GM12878 (cell line): ENCODE measurements around the gene ABHD17A. TPM values are rescaled to one million over a fixed set of nuclear protein-coding genes. Genes with fewer than 3 reads are reported as not detected.
A peak's percentile ranks its signal among the peaks of the same experiment; 100 is the strongest.

Source experiments
- ATAC-seq: fragments of 200-7000 bp; cut with Tn5 transposase; 3 replicates; pipeline ENCODE4 v1.9.1; 2020; ENCODE audit warnings: mild to moderate bottlenecking, moderate library complexity
- BruUV-seq: library from RNA; stranded (reverse); fragments of 400-500 nt; replicated peaks from 2 replicates; lab custom pipeline; 2021; lab: Mats Ljungman, UMichigan
- CTCF ChIA-PET: fragments of 300-600 bp; sonication (Branson Sonifier 250); formaldehyde crosslinking; extraction: SDS; loops from one replicate; lab custom pipeline; 2021; ENCODE audit warnings: inconsistent platforms; lab: Yijun Ruan, JAX
- POLR2A ChIA-PET: fragments of 350-600 bp; formaldehyde crosslinking; extraction: SDS; loops from one replicate; lab custom pipeline; 2021; ENCODE audit warnings: inconsistent platforms; lab: Charles Lee
- RAD21 ChIA-PET: fragments of 300-600 bp; sonication (Branson Sonifier 250); formaldehyde crosslinking; loops from one replicate; lab custom pipeline; 2023; ENCODE audit warnings: antibody characterized with exemption; ENCODE audit not compliant: unreplicated experiment; lab: Charles Lee
- SMC1A ChIA-PET: fragments of 300-600 bp; sonication (Branson Sonifier 250); formaldehyde crosslinking; loops from one replicate; lab custom pipeline; 2023; ENCODE audit not compliant: unreplicated experiment, uncharacterized antibody; lab: Charles Lee
- DNase-seq: peaks from one replicate; pipeline ENCODE4 v3.0.0-alpha.2; 2011; ENCODE audit warnings: low read depth, low spot score
- FAIRE-seq: peaks from 3 replicates; lab custom pipeline; 2011; peaks lifted over from hg19 to GRCh38; lab: Jason Lieb, UNC
- H2AFZ ChIP-seq: 2 replicates; pipeline ENCODE4 v1.6.0; 2011; ENCODE audit warnings: low read depth, low read length, control low read depth; ENCODE audit not compliant: control insufficient read depth
- H3K27ac ChIP-seq: 2 replicates; pipeline ENCODE4 v1.5.1; 2011; ENCODE audit warnings: control low read depth; ENCODE audit not compliant: control insufficient read depth, insufficient read depth
- H3K27me3 ChIP-seq, 2 experiments: replicated peaks in 1 of 2; 2 replicates each; pipeline versions ENCODE4 v1.6.0 to v1.6.1; 2011; ENCODE audit warnings: low read length in 1 of 2; ENCODE audit not compliant: control insufficient read depth in 2 of 2, insufficient read depth in 2 of 2
- H3K36me3 ChIP-seq, 2 experiments: 2 replicates each; pipeline ENCODE4 v1.5.1; 2011; ENCODE audit warnings: low read length in 1 of 2; ENCODE audit not compliant: control insufficient read depth in 2 of 2, insufficient read depth in 2 of 2
- H3K4me1 ChIP-seq: 2 replicates; pipeline ENCODE4 v1.6.1; 2011; ENCODE audit warnings: mild to moderate bottlenecking, low read length, moderate library complexity, mixed read lengths; ENCODE audit not compliant: control insufficient read depth, insufficient read depth
- H3K4me2 ChIP-seq: 2 replicates; pipeline ENCODE4 v1.6.0; 2011; ENCODE audit warnings: control low read depth; ENCODE audit not compliant: control insufficient read depth, insufficient read depth
- H3K4me3 ChIP-seq: fragments of 200-600 bp; sonication (generic); 2 replicates; pipeline ENCODE4 v1.5.1; 2016
- H3K79me2 ChIP-seq: 2 replicates; pipeline ENCODE4 v1.6.0; 2011; ENCODE audit warnings: low read length; ENCODE audit not compliant: control insufficient read depth, insufficient read depth
- H3K9ac ChIP-seq: 2 replicates; pipeline ENCODE4 v1.8.0; 2011; ENCODE audit warnings: low read length, control low read depth, mixed read lengths; ENCODE audit not compliant: control insufficient read depth, insufficient read depth
- H3K9me3 ChIP-seq: replicated peaks from 3 replicates; pipeline ENCODE4 v1.5.1; 2011; ENCODE audit warnings: mild to moderate bottlenecking, low read length; ENCODE audit not compliant: control insufficient read depth, insufficient read depth
- H4K20me1 ChIP-seq: 2 replicates; pipeline ENCODE4 v1.6.0; 2011; ENCODE audit not compliant: control insufficient read depth, insufficient read depth
- BCLAF1 ChIP-seq: fragments of 450-650 bp; IDR thresholded peaks from 2 replicates; pipeline ENCODE4 v1.6.1; 2017; ENCODE audit warnings: antibody characterized with exemption, mild to moderate bottlenecking, moderate library complexity
- MEF2A ChIP-seq: IDR thresholded peaks from 2 replicates; pipeline ENCODE4 v1.6.1; 2011; ENCODE audit warnings: low read depth, mild to moderate bottlenecking, low read length, moderate library complexity; ENCODE audit not compliant: insufficient read depth
- MTA2 ChIP-seq: fragments of 450-650 bp; IDR thresholded peaks from 2 replicates; pipeline ENCODE4 v1.6.1; 2016; ENCODE audit warnings: low read depth, mild to moderate bottlenecking, moderate library complexity
- NRF1 ChIP-seq: conservative IDR thresholded peaks from 2 replicates; pipeline ENCODE4 v1.6.1; 2011; ENCODE audit warnings: mild to moderate bottlenecking, low read depth, low read length, improper control_type of control experiment
- PAX8 ChIP-seq: fragments of 450-650 bp; IDR thresholded peaks from 2 replicates; pipeline ENCODE4 v1.6.1; 2017; ENCODE audit warnings: mild to moderate bottlenecking, moderate library complexity
- POLR2A ChIP-seq: IDR thresholded peaks from 2 replicates; pipeline ENCODE4 v1.6.1; 2011; ENCODE audit warnings: low read depth, mild to moderate bottlenecking, low read length
- POLR2AphosphoS5 ChIP-seq: IDR thresholded peaks from 2 replicates; pipeline ENCODE4 v1.6.1; 2011; ENCODE audit warnings: mild to moderate bottlenecking, low read length, inconsistent platforms
- RBBP5 ChIP-seq: fragments of 200-600 bp; sonication (generic); conservative IDR thresholded peaks from 2 replicates; pipeline ENCODE4 v1.6.1; 2016
- WRNIP1 ChIP-seq: IDR thresholded peaks from 2 replicates; pipeline ENCODE4 v1.6.1; 2011; ENCODE audit warnings: low read depth, low read length, improper control_type of control experiment, borderline replicate concordance
- ZNF384 ChIP-seq: IDR thresholded peaks from 2 replicates; pipeline ENCODE4 v1.6.1; 2012; ENCODE audit warnings: low read depth, mild to moderate bottlenecking, low read length, improper control_type of control experiment, borderline replicate concordance
- ZNF687 ChIP-seq: fragments of 450-650 bp; IDR thresholded peaks from 2 replicates; pipeline ENCODE4 v1.6.1; 2017; ENCODE audit warnings: mild to moderate bottlenecking, moderate library complexity
- WGBS: methylation state at CpG from one replicate; pipeline ENCODE4 v1.1.6; 2016; ENCODE audit warnings: low lambda C conversion rate; ENCODE audit not compliant: insufficient replicate concordance, insufficient coverage; ENCODE audit errors: missing lambda C conversion rate; 5-methylcytosine and 5-hydroxymethylcytosine counted together
- in situ Hi-C: fragments of 300-500 bp; cut with MboI; formaldehyde crosslinking; loops from 9 replicates; pipeline ENCODE4 v1.14.3; 2018; ENCODE audit warnings: mixed read lengths
- intact Hi-C: fragments of 100-400 bp; cut with micrococcal nuclease; formaldehyde crosslinking; loops from one replicate; pipeline ENCODE4 v1.14.2; 2022; ENCODE audit not compliant: unreplicated experiment
- polyA plus RNA-seq, 11 experiments: library from polyadenylated mRNA; depleted of rRNA in 4 of 11; unstranded in 6 of 11; stranded (reverse) in 5 of 11; fragments of >200 nt; fragmentation: Nextera tagmentation in 4 of 11; fragmentation: Illumina TruSeq in 1 of 11; extraction: Ambion mirVana in 4 of 11; extraction: Trizol in 1 of 11; gene quantifications; 1 replicate in 1 of 11; 2 replicates in 10 of 11; pipeline versions ENCODE4 v1.2.1 to v1.2.3, GENCODE V29; 2011 to 2016; ENCODE audit warnings: inconsistent platforms in 2 of 11, missing spikeins in 2 of 11, low read depth in 1 of 11
- total RNA-seq, 4 experiments: library from RNA; depleted of rRNA in 3 of 4; stranded (reverse); fragments of >200 nt in 3 of 4; fragmentation: Illumina TruSeq in 1 of 4; extraction: Trizol in 1 of 4; gene quantifications; 2 replicates each; pipeline versions ENCODE4 v1.2.1 to v1.2.3, GENCODE V29; 2013 to 2021

The ABHD17A gene
- total and polyA plus RNA-seq, 10 of the 15 experiments (the other 5 are each of a cell fraction or from before 2014, with no cell fraction given): 0.13 to 126 (median 28.8) TPM; not detected in 1

DNA sequence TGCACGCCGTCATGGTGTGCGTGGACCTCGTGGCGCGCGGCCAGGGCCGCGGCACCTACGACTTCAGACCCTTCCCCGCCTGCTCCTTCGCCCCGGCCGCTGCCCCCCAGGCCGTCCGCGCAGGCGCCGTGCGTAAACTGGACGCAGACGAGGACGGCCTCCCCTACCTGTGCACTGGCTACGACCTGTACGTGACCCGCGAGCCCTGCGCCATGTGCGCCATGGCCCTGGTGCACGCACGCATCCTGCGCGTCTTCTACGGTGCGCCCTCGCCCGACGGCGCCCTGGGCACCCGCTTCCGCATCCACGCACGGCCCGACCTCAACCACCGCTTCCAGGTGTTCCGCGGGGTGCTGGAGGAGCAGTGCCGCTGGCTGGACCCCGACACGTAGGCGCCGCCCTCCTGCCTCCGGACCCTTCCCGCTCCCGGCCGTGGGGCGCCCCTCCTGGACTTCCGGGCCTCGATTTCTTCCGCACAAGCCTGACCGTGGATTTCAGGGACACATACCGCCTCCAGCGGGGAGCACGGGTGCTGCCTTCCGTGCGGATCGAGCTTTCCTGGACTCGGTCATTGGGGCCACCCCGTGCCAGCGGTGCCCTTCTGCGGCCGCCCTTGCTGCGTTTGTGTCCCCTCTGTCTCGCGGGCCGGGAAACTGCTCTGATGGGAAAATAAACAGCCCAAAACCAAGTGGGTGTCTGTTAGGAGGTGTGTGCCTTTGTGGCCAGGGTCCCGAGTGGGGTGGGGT lies 27.6 kb upstream of the ABHD17A start:
- Histone ChIP-seq H4K20me1 (no peaks in the 10 kb centered on the region), H3K4me2 (no peak overlapping the region), H3K9me3 (no peaks in the 10 kb centered on the region), H3K79me2 (peaks cover 17% of the 10 kb centered on the region), H3K27ac (no peak overlapping the region), H3K4me1 (peaks cover 10% of the 10 kb centered on the region), H3K4me3 (no peak overlapping the region), H3K9ac (no peak overlapping the region), H3K27me3 (no peaks in the 10 kb centered on the region), H3K36me3 (peaks cover 0 to 5% of the 10 kb centered on the region in 2 experiments; a peak in 2 of 4 replicates), H2AFZ (no peak overlapping the region)
- in situ Hi-C loops: no loop called here
- CTCF ChIA-PET: no interaction called here
- no TSS peak for BruUV-seq
- ATAC-seq (no peak), FAIRE-seq (no peak), DNase-seq (no peak)
- POLR2A ChIA-PET: no interaction called here
- 98% methylated on average over 76 of the region's 77 CpGs for WGBS
- RAD21 ChIA-PET: no interaction called here
- SMC1A ChIA-PET: no interaction called here
- TF ChIP-seq POLR2A (peak; percentile 27; the same call in 1 of the 2 replicates), WRNIP1 (no peak)
- intact Hi-C loops: no loop called here

DNA sequence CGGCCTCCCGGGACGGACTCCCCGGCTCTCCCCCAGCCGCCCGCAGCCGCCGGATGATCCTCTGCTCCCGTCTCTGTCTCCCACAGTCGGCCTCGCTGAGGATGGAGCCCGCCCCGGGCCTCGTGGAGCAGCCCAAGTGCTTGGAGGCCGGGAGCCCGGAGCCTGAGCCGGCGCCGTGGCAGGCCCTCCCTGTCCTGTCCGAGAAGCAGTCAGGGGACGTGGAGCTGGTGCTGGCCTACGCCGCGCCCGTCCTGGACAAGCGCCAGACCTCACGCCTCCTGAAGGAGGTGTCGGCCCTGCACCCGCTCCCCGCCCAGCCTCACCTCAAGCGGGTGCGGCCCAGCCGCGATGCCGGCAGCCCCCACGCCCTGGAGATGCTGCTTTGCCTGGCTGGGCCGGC lies 26.7 kb upstream of the ABHD17A start:
- Histone ChIP-seq H2AFZ (no peak overlapping the region), H4K20me1 (no peaks in the 10 kb centered on the region), H3K4me1 (peaks cover 11% of the 10 kb centered on the region), H3K4me2 (no peak overlapping the region), H3K27ac (no peak overlapping the region), H3K79me2 (peaks cover 26% of the 10 kb centered on the region), H3K4me3 (no peak overlapping the region), H3K9me3 (no peaks in the 10 kb centered on the region), H3K9ac (no peak overlapping the region), H3K36me3 (peaks cover 0 to 5% of the 10 kb centered on the region in 2 experiments; a peak in 2 of 4 replicates), H3K27me3 (no peaks in the 10 kb centered on the region)
- CTCF ChIA-PET: no interaction called here
- intact Hi-C loops: no loop called here
- no peak for ATAC-seq
- RAD21 ChIA-PET: no interaction called here
- no peak for DNase-seq
- SMC1A ChIA-PET: interaction anchor here (0.9 kb wide), 1 partner anchor 75 kb away, joined by 3 read pairs; no protein-coding TSS in a partner anchor
- no TSS peak for BruUV-seq
- 98% methylated on average over 36 of the region's 37 CpGs for WGBS
- in situ Hi-C loops: no loop called here
- FAIRE-seq: no peak
- POLR2A ChIA-PET: no interaction called here
- TF ChIP-seq MEF2A: no peak
- no peak for TF ChIP-seq MTA2
- TF ChIP-seq RBBP5: no peak
- TF ChIP-seq POLR2AphosphoS5: no peak
- TF ChIP-seq ZNF687: no peak
- no peak for TF ChIP-seq PAX8
- no peak for TF ChIP-seq BCLAF1
- no peak for TF ChIP-seq NRF1
- no peak for TF ChIP-seq ZNF384
